HEK293 (cell line): ENCODE results near the gene CATSPER3.
A peak's percentile ranks its signal among the peaks of the same experiment; 100 is the strongest.

Experiments
- CTCF ChIA-PET: fragments of 350-600 bp; formaldehyde crosslinking; extraction: SDS; loops from one replicate; lab custom pipeline; 2021; ENCODE audit warnings: antibody characterized with exemption; lab: Yijun Ruan, JAX
- POLR2A ChIA-PET: fragments of 300-600 bp; formaldehyde crosslinking; extraction: SDS; loops from one replicate; lab custom pipeline; 2020; ENCODE audit warnings: antibody characterized with exemption, inconsistent platforms; lab: Yijun Ruan, JAX
- H3K27ac ChIP-seq: fragments of 200-500 bp; sonication (Bioruptor generic); 2 replicates; pipeline ENCODE4 v1.5.1; 2014; ENCODE audit warnings: low read depth, low read length, control low read depth, inconsistent platforms; ENCODE audit errors: extremely low read depth
- H3K36me3 ChIP-seq, 2 experiments: fragments of 200-500 bp in 1 of 2; sonication (Bioruptor generic) in 1 of 2; 1 replicate in 1 of 2; 2 replicates in 1 of 2; pipeline ENCODE4 v1.5.1; 2014 to 2017; ENCODE audit warnings: inconsistent platforms in 2 of 2, low read length in 2 of 2; ENCODE audit not compliant: control insufficient read depth in 2 of 2, insufficient read depth in 1 of 2
- H3K4me1 ChIP-seq: fragments of 200-500 bp; sonication (Bioruptor generic); 2 replicates; pipeline ENCODE4 v1.5.1; 2014; ENCODE audit warnings: mild to moderate bottlenecking, low read length, inconsistent platforms; ENCODE audit not compliant: control insufficient read depth, insufficient read depth
- H3K4me3 ChIP-seq: 2 replicates; pipeline ENCODE4 v1.5.1; 2011; ENCODE audit warnings: low read depth, mild to moderate bottlenecking, control low read depth, low read length, moderate library complexity
- H3K9me3 ChIP-seq: fragments of 200-500 bp; sonication (Bioruptor generic); 2 replicates; pipeline ENCODE4 v1.5.1; 2014; ENCODE audit warnings: low read depth, low read length, inconsistent platforms; ENCODE audit not compliant: control insufficient read depth, insufficient read depth
- GLIS1 ChIP-seq: fragments of 450-650 bp; formaldehyde crosslinking; IDR thresholded peaks from 2 replicates; pipeline ENCODE4 v1.5.1; 2016; ENCODE audit warnings: missing biosample characterization, missing genetic modification characterization
- KLF10 ChIP-seq: fragments of 450-650 bp; IDR thresholded peaks from 2 replicates; pipeline ENCODE4 v1.5.1; 2018; ENCODE audit warnings: missing biosample characterization, mild to moderate bottlenecking, missing genetic modification characterization
- KLF9 ChIP-seq: fragments of 450-650 bp; formaldehyde crosslinking; IDR thresholded peaks from 2 replicates; pipeline ENCODE4 v1.5.1; 2016; ENCODE audit warnings: missing biosample characterization, missing genetic modification characterization, low read depth
- MEIS1 ChIP-seq: sonication (generic); formaldehyde crosslinking; IDR thresholded peaks from 2 replicates; pipeline ENCODE4 v1.8.1; 2022; ENCODE audit warnings: missing genetic modification reagents, mild to moderate bottlenecking, borderline replicate concordance
- PRDM1 ChIP-seq: fragments of 450-650 bp; formaldehyde crosslinking; IDR thresholded peaks from 2 replicates; pipeline ENCODE4; 2016; ENCODE audit warnings: missing biosample characterization, missing genetic modification characterization
- SCRT2 ChIP-seq: fragments of 450-650 bp; formaldehyde crosslinking; IDR thresholded peaks from 2 replicates; pipeline ENCODE4 v1.5.1; 2016; ENCODE audit warnings: missing biosample characterization, missing genetic modification characterization
- ZBTB8A ChIP-seq: fragments of 450-650 bp; formaldehyde crosslinking; IDR thresholded peaks from 2 replicates; pipeline ENCODE4 v1.5.1; 2016; ENCODE audit warnings: missing biosample characterization, missing genetic modification characterization
- ZNF24 ChIP-seq: fragments of 450-650 bp; formaldehyde crosslinking; IDR thresholded peaks from 2 replicates; pipeline ENCODE4 v1.5.1; 2016; ENCODE audit warnings: missing biosample characterization, missing genetic modification characterization
- ZNF248 ChIP-seq: fragments of 450-650 bp; formaldehyde crosslinking; IDR thresholded peaks from 2 replicates; pipeline ENCODE4 v1.5.1; 2017; ENCODE audit warnings: missing biosample characterization, missing genetic modification characterization
- ZNF266 ChIP-seq: fragments of 450-650 bp; formaldehyde crosslinking; IDR thresholded peaks from 2 replicates; pipeline ENCODE4 v1.5.1; 2016; ENCODE audit warnings: missing biosample characterization, missing genetic modification characterization, low read depth
- ZNF426 ChIP-seq: fragments of 450-650 bp; formaldehyde crosslinking; IDR thresholded peaks from 2 replicates; pipeline ENCODE4 v1.5.1; 2017; ENCODE audit warnings: missing biosample characterization, missing genetic modification characterization, mild to moderate bottlenecking, inconsistent platforms, moderate library complexity
- ZNF596 ChIP-seq: fragments of 450-650 bp; IDR thresholded peaks from 2 replicates; pipeline ENCODE4 v1.5.0; 2018; ENCODE audit warnings: missing biosample characterization, mild to moderate bottlenecking, missing genetic modification characterization, moderate library complexity
- TF ChIP-seq, protein P1 (sequence below): fragments of 450-650 bp; formaldehyde crosslinking; IDR thresholded peaks from 2 replicates; pipeline ENCODE4 v1.5.1; 2016; ENCODE audit warnings: missing biosample characterization, missing genetic modification characterization
- TF ChIP-seq, protein P2 (sequence below): fragments of 450-650 bp; formaldehyde crosslinking; IDR thresholded peaks from 2 replicates; pipeline ENCODE4 v1.5.1; 2017; ENCODE audit warnings: missing biosample characterization, missing genetic modification characterization
- TF ChIP-seq, protein P3 (sequence below): fragments of 450-650 bp; formaldehyde crosslinking; IDR thresholded peaks from 2 replicates; pipeline ENCODE4 v1.5.1; 2016; ENCODE audit warnings: missing biosample characterization, missing genetic modification characterization

Gene CATSPER3

DNA sequence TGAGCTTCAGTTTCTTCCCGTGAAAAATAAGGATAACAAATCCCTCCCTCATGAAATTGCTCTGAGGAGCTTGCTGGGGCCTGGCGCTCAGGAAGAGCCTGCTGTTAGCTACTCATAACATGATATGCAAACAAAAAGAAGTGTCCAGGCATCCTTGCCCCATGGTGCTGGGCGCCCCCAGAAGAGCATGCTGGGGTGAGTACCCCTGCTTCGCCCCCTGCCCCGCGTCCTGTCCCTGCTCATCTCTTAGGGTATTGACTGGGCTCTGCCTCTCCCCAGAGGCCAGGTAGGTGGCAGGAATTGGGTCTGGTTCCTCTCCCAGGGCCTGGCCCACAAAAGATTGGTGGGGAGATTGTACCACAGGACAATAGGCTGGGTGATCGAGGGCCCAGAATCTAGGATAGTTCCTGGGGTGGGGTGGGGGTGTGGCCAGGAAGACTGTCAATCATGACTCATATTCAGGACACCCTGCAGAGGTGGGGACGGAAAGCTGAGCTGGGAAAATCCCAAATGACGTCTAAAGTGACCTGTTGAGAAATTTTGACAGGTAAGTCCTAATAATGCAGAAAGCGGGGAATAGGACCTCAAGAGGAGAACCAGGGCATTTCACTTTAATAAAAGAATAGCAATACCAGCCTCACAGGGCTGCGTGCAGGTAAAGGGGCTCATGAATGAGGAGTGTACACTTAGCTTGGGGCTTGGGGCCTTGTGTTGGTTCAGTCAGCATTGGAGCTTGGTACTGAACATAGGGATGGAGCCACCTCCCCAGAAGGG is 57.4 kb downstream of the CATSPER3 start:
- Histone ChIP-seq H3K4me3 (no peak overlapping the region), H3K9me3 (no peaks in the 10 kb centered on the region), H3K4me1 (no peaks in the 10 kb centered on the region), H3K27ac (no peak overlapping the region), H3K36me3 (peaks cover 4 to 31% of the 10 kb centered on the region in 2 experiments; a peak in 1 of 3 replicates)
- POLR2A ChIA-PET, result interaction anchor here (1.2 kb wide), 1 partner anchor 8 kb away, joined by 3 read pairs; no protein-coding TSS in a partner anchor
- TF ChIP-seq GLIS1 (tag by site-specific recombination) (peak; percentile 63), ZNF426 (tag by site-specific recombination) (no peak), PRDM1 (tag by site-specific recombination) (no peak), SCRT2 (tag by site-specific recombination) (peak; percentile 66), KLF10 (tag by site-specific recombination) (no peak), MEIS1 (CRISPR knock-in tag) (no peak), ZNF248 (tag by site-specific recombination) (no peak), KLF9 (tag by site-specific recombination) (0 out of 2 replicates have a peak, but pooled peaks have one; percentile 22)
- TF ChIP-seq, protein P1, sequence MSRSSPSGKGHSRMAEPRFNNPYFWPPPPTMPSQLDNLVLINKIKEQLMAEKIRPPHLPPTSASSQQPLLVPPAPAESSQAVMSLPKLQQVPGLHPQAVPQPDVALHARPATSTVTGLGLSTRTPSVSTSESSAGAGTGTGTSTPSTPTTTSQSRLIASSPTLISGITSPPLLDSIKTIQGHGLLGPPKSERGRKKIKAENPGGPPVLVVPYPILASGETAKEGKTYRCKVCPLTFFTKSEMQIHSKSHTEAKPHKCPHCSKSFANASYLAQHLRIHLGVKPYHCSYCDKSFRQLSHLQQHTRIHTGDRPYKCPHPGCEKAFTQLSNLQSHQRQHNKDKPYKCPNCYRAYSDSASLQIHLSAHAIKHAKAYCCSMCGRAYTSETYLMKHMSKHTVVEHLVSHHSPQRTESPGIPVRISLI (tag by site-specific recombination), result no peak
- CTCF ChIA-PET, result interaction anchor here (1.4 kb wide), 1 partner anchor 166 kb away, joined by 5 read pairs; no protein-coding TSS in a partner anchor

DNA sequence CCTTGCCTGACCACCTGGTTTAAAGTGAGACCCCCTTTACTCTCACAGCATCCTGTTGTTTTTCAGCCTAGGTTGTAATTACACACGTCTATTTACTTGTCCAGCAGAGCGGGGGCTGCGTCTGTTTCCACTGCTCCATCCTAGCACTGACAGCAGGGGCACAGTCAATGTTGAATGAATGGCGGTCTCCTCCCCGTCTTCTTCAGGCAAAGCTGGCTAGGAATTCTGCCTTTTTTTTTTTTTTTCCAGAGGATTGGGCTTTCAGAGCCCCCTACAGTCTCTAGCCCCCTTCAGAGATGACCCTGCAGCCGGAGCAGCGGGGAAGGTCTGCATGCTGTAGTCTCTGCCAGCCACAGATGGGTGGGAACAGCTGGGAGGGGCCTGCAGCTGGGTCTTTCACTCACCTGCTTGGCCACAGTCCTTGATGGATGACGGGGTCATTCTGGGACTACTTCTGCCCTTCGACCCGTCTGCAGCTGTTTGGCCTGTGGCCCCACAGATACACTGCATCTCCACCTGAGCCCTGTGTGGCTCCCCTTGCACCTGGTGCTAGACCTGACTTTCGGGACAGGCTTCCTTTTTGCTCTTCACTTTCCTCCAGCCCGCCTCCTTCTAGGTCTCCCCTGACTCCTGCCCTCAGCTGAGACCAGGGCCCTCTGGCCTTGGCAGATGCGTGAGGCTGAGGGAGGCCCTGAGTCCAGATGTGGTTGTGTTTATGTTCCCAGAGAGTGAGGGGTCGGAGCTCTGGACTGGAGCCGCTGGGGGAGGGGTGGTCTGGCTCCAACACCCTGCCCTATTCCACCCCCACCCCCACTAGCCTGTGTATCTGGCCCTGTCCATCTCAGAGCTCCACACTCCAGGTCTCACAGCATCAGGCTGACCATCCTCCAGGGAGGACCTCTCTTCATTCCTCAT is 58.3 kb downstream of the CATSPER3 start:
- no peaks in the 10 kb centered on the region for H3K4me1 ChIP-seq
- no peak for TF ChIP-seq ZNF596 (tag by site-specific recombination)
- TF ChIP-seq, protein P2, sequence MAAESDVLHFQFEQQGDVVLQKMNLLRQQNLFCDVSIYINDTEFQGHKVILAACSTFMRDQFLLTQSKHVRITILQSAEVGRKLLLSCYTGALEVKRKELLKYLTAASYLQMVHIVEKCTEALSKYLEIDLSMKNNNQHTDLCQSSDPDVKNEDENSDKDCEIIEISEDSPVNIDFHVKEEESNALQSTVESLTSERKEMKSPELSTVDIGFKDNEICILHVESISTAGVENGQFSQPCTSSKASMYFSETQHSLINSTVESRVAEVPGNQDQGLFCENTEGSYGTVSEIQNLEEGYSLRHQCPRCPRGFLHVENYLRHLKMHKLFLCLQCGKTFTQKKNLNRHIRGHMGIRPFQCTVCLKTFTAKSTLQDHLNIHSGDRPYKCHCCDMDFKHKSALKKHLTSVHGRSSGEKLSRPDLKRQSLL (tag by site-specific recombination), result peak; percentile 42; the same call in 1 of the 2 replicates
- TF ChIP-seq ZNF24 (tag by site-specific recombination), result no peak
- H3K4me3 ChIP-seq, result no peak overlapping the region
- H3K36me3 ChIP-seq, result peaks cover 4 to 40% of the 10 kb centered on the region in 2 experiments; a peak in 2 of 3 replicates
- no peak overlapping the region for H3K27ac ChIP-seq
- H3K9me3 ChIP-seq, result no peaks in the 10 kb centered on the region
- ChIA-PET CTCF (interaction anchor here (1.2 kb wide), 1 partner anchor 177 kb away, joined by 4 read pairs; no protein-coding TSS in a partner anchor), POLR2A (interaction anchor here (0.7 kb wide), 1 partner anchor 340 kb away, joined by 3 read pairs; no protein-coding TSS in a partner anchor)

DNA sequence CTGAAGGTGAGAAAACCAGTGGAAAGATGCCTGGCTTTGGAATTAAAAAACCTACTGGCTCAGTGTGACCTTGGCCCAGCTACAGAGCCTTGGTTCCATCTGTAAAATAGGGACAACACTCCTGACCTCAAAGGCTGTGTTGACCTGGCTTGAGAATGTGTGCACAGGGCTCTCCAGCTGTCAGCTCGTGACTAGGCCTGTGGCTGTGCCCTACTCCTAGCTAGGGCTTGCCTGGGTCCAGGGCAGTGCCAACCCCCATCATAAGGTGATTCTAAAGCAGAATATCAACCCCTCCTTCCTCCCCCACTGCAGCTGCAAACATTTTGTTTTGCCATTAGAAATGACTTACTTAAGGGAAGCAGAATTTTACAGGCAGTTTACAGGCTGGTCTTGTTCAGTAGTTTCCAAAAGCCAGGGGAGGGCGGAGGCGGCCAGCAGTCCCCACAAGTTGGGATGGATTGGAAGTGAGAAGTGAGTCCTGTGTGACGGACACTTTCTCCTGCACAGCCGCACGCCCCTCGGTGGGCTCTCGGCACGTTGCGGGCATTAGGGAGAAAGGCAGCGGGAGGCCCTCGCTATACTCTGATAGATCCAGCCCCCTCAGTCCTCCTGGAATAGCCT is 59.0 kb downstream of the CATSPER3 start:
- Histone ChIP-seq H3K9me3 (no peaks in the 10 kb centered on the region), H3K4me3 (no peak overlapping the region), H3K4me1 (peaks cover 2% of the 10 kb centered on the region; the same call in 1 of the 2 replicates), H3K36me3 (peaks cover 4 to 43% of the 10 kb centered on the region in 2 experiments; a peak in 2 of 3 replicates), H3K27ac (no peak overlapping the region)
- TF ChIP-seq ZBTB8A (tag by site-specific recombination) (0 out of 2 replicates have a peak, but pooled peaks have one; percentile 13), ZNF266 (no peak)
- TF ChIP-seq, protein P3, sequence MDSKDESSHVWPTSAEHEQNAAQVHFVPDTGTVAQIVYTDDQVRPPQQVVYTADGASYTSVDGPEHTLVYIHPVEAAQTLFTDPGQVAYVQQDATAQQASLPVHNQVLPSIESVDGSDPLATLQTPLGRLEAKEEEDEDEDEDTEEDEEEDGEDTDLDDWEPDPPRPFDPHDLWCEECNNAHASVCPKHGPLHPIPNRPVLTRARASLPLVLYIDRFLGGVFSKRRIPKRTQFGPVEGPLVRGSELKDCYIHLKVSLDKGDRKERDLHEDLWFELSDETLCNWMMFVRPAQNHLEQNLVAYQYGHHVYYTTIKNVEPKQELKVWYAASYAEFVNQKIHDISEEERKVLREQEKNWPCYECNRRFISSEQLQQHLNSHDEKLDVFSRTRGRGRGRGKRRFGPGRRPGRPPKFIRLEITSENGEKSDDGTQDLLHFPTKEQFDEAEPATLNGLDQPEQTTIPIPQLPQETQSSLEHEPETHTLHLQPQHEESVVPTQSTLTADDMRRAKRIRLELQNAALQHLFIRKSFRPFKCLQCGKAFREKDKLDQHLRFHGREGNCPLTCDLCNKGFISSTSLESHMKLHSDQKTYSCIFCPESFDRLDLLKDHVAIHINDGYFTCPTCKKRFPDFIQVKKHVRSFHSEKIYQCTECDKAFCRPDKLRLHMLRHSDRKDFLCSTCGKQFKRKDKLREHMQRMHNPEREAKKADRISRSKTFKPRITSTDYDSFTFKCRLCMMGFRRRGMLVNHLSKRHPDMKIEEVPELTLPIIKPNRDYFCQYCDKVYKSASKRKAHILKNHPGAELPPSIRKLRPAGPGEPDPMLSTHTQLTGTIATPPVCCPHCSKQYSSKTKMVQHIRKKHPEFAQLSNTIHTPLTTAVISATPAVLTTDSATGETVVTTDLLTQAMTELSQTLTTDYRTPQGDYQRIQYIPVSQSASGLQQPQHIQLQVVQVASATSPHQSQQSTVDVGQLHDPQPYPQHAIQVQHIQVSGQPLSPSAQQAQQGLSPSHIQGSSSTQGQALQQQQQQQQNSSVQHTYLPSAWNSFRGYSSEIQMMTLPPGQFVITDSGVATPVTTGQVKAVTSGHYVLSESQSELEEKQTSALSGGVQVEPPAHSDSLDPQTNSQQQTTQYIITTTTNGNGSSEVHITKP (tag by site-specific recombination), result peak; percentile 28; the same call in 1 of the 2 replicates
- ChIA-PET CTCF (interaction anchor here (1.2 kb wide), 1 partner anchor 176 kb away, joined by 4 read pairs; no protein-coding TSS in a partner anchor), POLR2A (interaction anchor here (0.7 kb wide), 1 partner anchor 341 kb away, joined by 3 read pairs; no protein-coding TSS in a partner anchor)
